ENCODE data around the gene ANGEL1.

Gene ANGEL1

GRCh38 chr14:76763096-76764041 is 49.3 kb downstream of the ANGEL1 start:
- DNase-seq, result no peak

- DNase-seq, result no peak
Measured at GRCh38 chr14:76762411-76763095, 50.1 kb downstream of the ANGEL1 start.

- no peak for DNase-seq
Measured at GRCh38 chr14:76761960-76762410, 50.7 kb downstream of the ANGEL1 start.

- peak; percentile 48 for DNase-seq
Measured at GRCh38 chr14:76761136-76761959, 51.3 kb downstream of the ANGEL1 start, which contains the start of gene VASH1. Gene VASH1, plus strand, starts transcription at chr14:76761468. Its CDS starts 1,354 bp downstream, at chr14:76762822.

GRCh38 chr14:76760331-76761135 is 52.1 kb downstream of the ANGEL1 start:
- DNase-seq, result no peak

GRCh38 chr14:76759589-76759988 is 53.1 kb downstream of the ANGEL1 start:
- DNase-seq, result peak; percentile 51

GRCh38 chr14:76756371-76756750 is 56.3 kb downstream of the ANGEL1 start:
- DNase-seq, result no peak

- DNase-seq, result no peak
Measured at GRCh38 chr14:76755610-76756370, 56.9 kb downstream of the ANGEL1 start.

- DNase-seq, result no peak
Measured at GRCh38 chr14:76754586-76754985, 58.1 kb downstream of the ANGEL1 start.

GRCh38 chr14:76753541-76754198 is 59.0 kb downstream of the ANGEL1 start:
- DNase-seq, result no peak

GRCh38 chr14:76752744-76753143 is 59.9 kb downstream of the ANGEL1 start:
- no peak for DNase-seq

GRCh38 chr14:76742966-76743365 is 69.7 kb downstream of the ANGEL1 start:
- peak; percentile 43 for DNase-seq

GRCh38 chr14:76742185-76742584 is 70.5 kb downstream of the ANGEL1 start:
- no peak for DNase-seq

- no peak for DNase-seq
Measured at GRCh38 chr14:76741074-76741473, 71.6 kb downstream of the ANGEL1 start.
